Esophagus (tissue), 2 donors: Measurements from ENCODE around the gene PPM1H. TPM values are rescaled to one million over a fixed set of nuclear protein-coding genes. Genes with fewer than 3 reads are reported as not detected.

ENCODE experiments used
- H3K27ac ChIP-seq, 2 donors: one replicate each; pipeline ENCODE4 v1.5.1; 2013; ENCODE audit warnings: low read depth in 2 of 2, mild to moderate bottlenecking in 2 of 2, inconsistent platforms in 1 of 2, low read length in 1 of 2, moderate library complexity in 1 of 2
- H3K27me3 ChIP-seq, 2 donors: one replicate each; pipeline ENCODE4 v1.6.1; 2013; ENCODE audit warnings: low read length in 2 of 2, control low read depth in 1 of 2, mild to moderate bottlenecking in 1 of 2; ENCODE audit not compliant: insufficient read depth in 2 of 2, control insufficient read depth in 1 of 2
- H3K36me3 ChIP-seq, 2 donors: one replicate each; pipeline ENCODE4 v1.6.1; 2013; ENCODE audit warnings: low read length in 1 of 2; ENCODE audit not compliant: control insufficient read depth in 2 of 2, insufficient read depth in 2 of 2
- H3K4me1 ChIP-seq, 2 donors: one replicate each; pipeline ENCODE4 v1.6.1; 2013; ENCODE audit warnings: low read length in 1 of 2; ENCODE audit not compliant: control insufficient read depth in 2 of 2, insufficient read depth in 2 of 2
- H3K4me3 ChIP-seq, 2 donors: one replicate each; pipeline ENCODE4 v1.5.1; 2013; ENCODE audit warnings: low read length in 2 of 2, mild to moderate bottlenecking in 2 of 2, low read depth in 1 of 2, moderate library complexity in 1 of 2
- H3K9me3 ChIP-seq, 2 donors: one replicate each; pipeline ENCODE4 v1.6.1; 2013; ENCODE audit warnings: mild to moderate bottlenecking in 2 of 2, low read depth in 1 of 2, low read length in 1 of 2, moderate library complexity in 1 of 2; ENCODE audit not compliant: control insufficient read depth in 2 of 2, insufficient read depth in 1 of 2
- WGBS, 2 donors: extraction: QIAGEN DNeasy Blood & Tissue Kit; methylation state at CpG; one replicate each; pipeline ENCODE4 v1.1.7; 2013; 5-methylcytosine and 5-hydroxymethylcytosine counted together
- polyA plus RNA-seq, 2 donors: library from polyadenylated mRNA; stranded (reverse); fragments of 200-250 nt; gene quantifications; one replicate each; pipeline ENCODE4 v1.2.3, GENCODE V29; 2013
- donor health status: healthy with polysubstance abuse.
- donor health status: Bipolar disorder and iron deficiency.

The PPM1H gene
- polyA plus RNA-seq, 2 donors, result 0.04 to 0.09 TPM

GRCh38 chr12:62772416-62772955 lies 162.5 kb downstream of the PPM1H start:
- no peaks in the 10 kb centered on the region for H3K9me3 ChIP-seq
- H3K4me1 ChIP-seq, result peaks cover 0 to 3% of the 10 kb centered on the region in 2 donors
- H3K4me3 ChIP-seq, result no peak overlapping the region
- no peaks in the 10 kb centered on the region for H3K36me3 ChIP-seq
- WGBS, 2 donors, result 92 to 96% methylated on average over 4 of the region's 4 CpGs
- H3K27me3 ChIP-seq, result no peaks in the 10 kb centered on the region
- H3K27ac ChIP-seq, result no peak overlapping the region

GRCh38 chr12:62771828-62772227 lies 163.1 kb downstream of the PPM1H start:
- peaks cover 0 to 3% of the 10 kb centered on the region in 2 donors for H3K4me1 ChIP-seq
- no peaks in the 10 kb centered on the region for H3K36me3 ChIP-seq
- 90 to 93% methylated on average over 2 of the region's 2 CpGs for WGBS, 2 donors
- H3K27ac ChIP-seq, result no peak overlapping the region
- no peaks in the 10 kb centered on the region for H3K9me3 ChIP-seq
- H3K27me3 ChIP-seq, result no peaks in the 10 kb centered on the region
- no peak overlapping the region for H3K4me3 ChIP-seq

GRCh38 chr12:62770381-62770780 lies 164.6 kb downstream of the PPM1H start:
- Histone ChIP-seq H3K4me1 (peaks cover 0 to 3% of the 10 kb centered on the region in 2 donors), H3K27me3 (no peaks in the 10 kb centered on the region), H3K9me3 (no peaks in the 10 kb centered on the region), H3K36me3 (no peaks in the 10 kb centered on the region), H3K4me3 (no peak overlapping the region), H3K27ac (no peak overlapping the region)
- 88 to 93% methylated on average over 2 of the region's 2 CpGs for WGBS, 2 donors

GRCh38 chr12:62769076-62769619 lies 165.8 kb downstream of the PPM1H start:
- H3K36me3 ChIP-seq, result no peaks in the 10 kb centered on the region
- no peaks in the 10 kb centered on the region for H3K27me3 ChIP-seq
- H3K4me1 ChIP-seq, result peaks cover 0 to 3% of the 10 kb centered on the region in 2 donors
- WGBS, 2 donors, result 92 to 95% methylated on average over 3 of the region's 3 CpGs
- H3K4me3 ChIP-seq, result no peak overlapping the region
- no peaks in the 10 kb centered on the region for H3K9me3 ChIP-seq
- H3K27ac ChIP-seq, result no peak overlapping the region

- Histone ChIP-seq H3K4me1 (peaks cover 0 to 3% of the 10 kb centered on the region in 2 donors), H3K4me3 (no peak overlapping the region), H3K27me3 (no peaks in the 10 kb centered on the region), H3K36me3 (peaks cover 0 to 2% of the 10 kb centered on the region in 2 donors), H3K9me3 (no peaks in the 10 kb centered on the region), H3K27ac (no peak overlapping the region)
- 86 to 89% methylated on average over 4 of the region's 4 CpGs for WGBS, 2 donors
Observed at GRCh38 chr12:62767946-62768345, 167.0 kb downstream of the PPM1H start.

GRCh38 chr12:62767496-62767895 lies 167.5 kb downstream of the PPM1H start:
- Histone ChIP-seq H3K27ac (no peak overlapping the region), H3K9me3 (no peaks in the 10 kb centered on the region), H3K36me3 (peaks cover 0 to 2% of the 10 kb centered on the region in 2 donors), H3K4me1 (peaks cover 0 to 3% of the 10 kb centered on the region in 2 donors), H3K4me3 (no peak overlapping the region), H3K27me3 (no peaks in the 10 kb centered on the region)
- 48 to 76% methylated on average over 5 of the region's 5 CpGs for WGBS, 2 donors

GRCh38 chr12:62766496-62766895 lies 168.5 kb downstream of the PPM1H start:
- Histone ChIP-seq H3K27me3 (no peaks in the 10 kb centered on the region), H3K4me1 (peaks cover 0 to 3% of the 10 kb centered on the region in 2 donors), H3K4me3 (no peak overlapping the region), H3K9me3 (no peaks in the 10 kb centered on the region), H3K36me3 (peaks cover 0 to 2% of the 10 kb centered on the region in 2 donors), H3K27ac (no peak overlapping the region)
- 95 to 100% methylated on average over 1 of the region's 1 CpG for WGBS, 2 donors

GRCh38 chr12:62763861-62764645 lies 170.9 kb downstream of the PPM1H start:
- Histone ChIP-seq H3K27me3 (no peaks in the 10 kb centered on the region), H3K36me3 (peaks cover 0 to 2% of the 10 kb centered on the region in 2 donors), H3K9me3 (no peaks in the 10 kb centered on the region), H3K4me3 (no peak overlapping the region), H3K27ac (no peak overlapping the region), H3K4me1 (peaks cover 0 to 3% of the 10 kb centered on the region in 2 donors)
- 76 to 81% methylated on average over 9 of the region's 9 CpGs for WGBS, 2 donors

- Histone ChIP-seq H3K27me3 (no peaks in the 10 kb centered on the region), H3K4me3 (no peak overlapping the region), H3K4me1 (peaks cover 0 to 3% of the 10 kb centered on the region in 2 donors), H3K36me3 (peaks cover 0 to 2% of the 10 kb centered on the region in 2 donors), H3K9me3 (no peaks in the 10 kb centered on the region), H3K27ac (no peak overlapping the region)
- WGBS, 2 donors, result 75 to 86% methylated on average over 3 of the region's 3 CpGs
Observed at GRCh38 chr12:62763312-62763711, 171.6 kb downstream of the PPM1H start.
